ENCODE results near the gene SNAI1.
"Not testable (repeated sequence)": the region's sequence is repeated elsewhere in the genome, so short reads cannot be mapped to it uniquely, and the experiment has no call there.

Gene SNAI1

GRCh38 chr20:49982346-49983122 lies at the start of gene SNAI1:
Gene SNAI1 (plus strand): TSS chr20:49982980. CDS start chr20:49983060, 80 bp downstream.
- DNase-seq, result peak; percentile 86

DNA sequence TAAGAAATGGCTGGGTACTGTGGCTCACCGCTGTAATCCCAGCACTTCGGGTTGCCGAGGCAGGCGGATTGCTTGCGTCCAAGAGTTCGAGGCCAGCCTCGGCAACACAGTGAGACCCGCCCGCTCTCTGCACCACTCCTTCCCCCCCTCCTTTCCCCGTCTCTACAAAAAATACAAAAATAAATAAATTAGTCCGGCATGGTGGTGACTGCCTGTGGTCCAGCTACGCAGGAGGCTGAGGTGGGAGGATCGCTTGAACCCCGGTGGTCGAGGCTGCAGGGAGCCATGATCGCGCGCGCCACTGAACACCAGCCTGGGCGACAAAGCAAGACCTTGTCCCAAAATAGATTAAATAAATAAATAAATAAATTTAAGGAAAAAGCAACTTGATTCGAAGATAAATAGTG lies 47.0 kb upstream of the SNAI1 start:
- no peak for DNase-seq

DNA sequence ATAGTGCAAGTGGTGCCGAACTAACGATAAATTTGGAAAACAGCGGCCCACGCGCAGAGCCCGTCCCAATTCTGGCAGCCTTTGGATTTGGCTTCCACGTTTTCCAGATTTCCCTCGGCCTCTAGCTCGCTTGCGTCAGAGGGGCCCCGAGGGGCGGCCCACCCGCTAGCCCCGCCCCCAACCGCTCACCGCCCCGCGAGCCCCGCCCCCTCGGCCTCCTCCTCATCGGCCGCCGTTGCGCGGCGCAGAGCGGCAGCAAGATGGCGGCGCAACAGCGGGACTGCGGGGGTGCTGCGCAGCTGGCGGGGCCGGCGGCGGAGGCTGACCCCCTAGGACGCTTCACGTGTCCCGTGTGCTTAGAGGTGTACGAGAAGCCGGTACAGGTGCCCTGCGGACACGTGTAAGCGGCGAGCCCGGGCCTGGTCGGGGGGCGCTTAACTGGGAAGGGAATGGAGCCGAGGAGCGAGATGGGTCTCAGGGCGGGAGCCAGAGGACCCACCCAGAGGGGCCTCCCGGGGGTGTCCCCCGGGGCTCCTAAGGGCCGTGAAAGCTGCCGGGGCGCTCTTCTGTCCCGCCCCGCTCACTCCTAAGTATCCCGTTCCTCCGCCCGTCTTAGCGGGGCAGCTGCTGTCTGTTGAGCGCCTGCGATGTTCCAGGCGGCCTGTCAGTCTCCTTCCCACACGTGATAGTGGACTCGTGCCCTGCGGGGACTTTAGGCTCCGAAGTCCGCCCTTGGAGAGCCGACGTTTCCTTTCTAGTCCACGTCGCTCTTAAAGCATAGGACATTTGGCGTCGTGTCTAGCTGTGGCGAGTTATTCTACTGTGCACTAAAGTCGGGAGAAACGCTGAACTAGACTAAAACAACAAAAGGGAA lies 46.4 kb upstream of the SNAI1 start, which contains the start of gene RNF114:
Gene RNF114, plus strand, starts transcription at position 245 of the 874 bp plus-strand sequence. Its CDS starts 16 bp downstream, at position 261.
- DNase-seq, result peak; percentile 86

DNA sequence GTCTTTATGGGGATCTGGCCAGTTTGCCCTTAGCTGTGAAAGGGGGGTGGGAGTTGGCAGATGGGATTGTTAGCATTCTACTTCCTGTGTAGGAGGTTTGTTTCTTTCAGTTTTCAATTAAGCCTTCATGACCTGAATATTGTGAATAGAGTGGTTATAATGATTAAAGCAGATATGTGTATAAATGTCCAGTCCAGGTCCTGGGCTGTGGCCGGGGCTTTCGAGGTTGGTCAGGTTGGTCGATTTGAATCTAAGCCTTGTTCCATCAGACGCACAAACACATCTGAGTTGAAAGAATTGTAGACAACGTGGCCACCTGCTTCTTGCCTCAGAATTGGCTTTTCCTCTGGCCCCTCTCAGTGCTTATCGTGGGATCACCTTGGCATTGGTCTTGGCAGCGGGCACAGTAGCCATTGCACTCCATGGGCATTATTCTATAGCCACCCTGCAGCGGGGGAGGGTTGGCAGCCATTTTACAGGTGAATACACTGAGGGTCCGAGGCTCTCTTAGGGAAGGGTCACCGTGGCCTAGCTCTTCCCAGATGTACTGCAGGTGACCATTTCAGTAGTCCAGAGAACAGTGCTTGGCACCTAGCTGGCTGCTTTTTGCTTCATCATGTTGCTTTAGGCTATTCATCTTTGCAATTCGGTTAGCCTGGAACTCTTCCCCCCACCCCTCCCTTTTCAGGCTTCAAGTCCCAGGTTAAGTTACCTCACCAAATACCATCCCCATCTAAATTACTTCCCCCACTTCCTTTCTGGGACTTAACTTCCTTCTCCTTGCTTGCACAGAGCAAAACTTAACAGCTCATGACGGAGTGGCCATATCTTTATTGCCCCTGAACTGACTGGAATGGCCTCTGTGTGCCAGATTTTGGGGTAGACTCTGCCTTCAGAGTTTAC lies 45.5 kb upstream of the SNAI1 start:
- no peak for DNase-seq

DNA sequence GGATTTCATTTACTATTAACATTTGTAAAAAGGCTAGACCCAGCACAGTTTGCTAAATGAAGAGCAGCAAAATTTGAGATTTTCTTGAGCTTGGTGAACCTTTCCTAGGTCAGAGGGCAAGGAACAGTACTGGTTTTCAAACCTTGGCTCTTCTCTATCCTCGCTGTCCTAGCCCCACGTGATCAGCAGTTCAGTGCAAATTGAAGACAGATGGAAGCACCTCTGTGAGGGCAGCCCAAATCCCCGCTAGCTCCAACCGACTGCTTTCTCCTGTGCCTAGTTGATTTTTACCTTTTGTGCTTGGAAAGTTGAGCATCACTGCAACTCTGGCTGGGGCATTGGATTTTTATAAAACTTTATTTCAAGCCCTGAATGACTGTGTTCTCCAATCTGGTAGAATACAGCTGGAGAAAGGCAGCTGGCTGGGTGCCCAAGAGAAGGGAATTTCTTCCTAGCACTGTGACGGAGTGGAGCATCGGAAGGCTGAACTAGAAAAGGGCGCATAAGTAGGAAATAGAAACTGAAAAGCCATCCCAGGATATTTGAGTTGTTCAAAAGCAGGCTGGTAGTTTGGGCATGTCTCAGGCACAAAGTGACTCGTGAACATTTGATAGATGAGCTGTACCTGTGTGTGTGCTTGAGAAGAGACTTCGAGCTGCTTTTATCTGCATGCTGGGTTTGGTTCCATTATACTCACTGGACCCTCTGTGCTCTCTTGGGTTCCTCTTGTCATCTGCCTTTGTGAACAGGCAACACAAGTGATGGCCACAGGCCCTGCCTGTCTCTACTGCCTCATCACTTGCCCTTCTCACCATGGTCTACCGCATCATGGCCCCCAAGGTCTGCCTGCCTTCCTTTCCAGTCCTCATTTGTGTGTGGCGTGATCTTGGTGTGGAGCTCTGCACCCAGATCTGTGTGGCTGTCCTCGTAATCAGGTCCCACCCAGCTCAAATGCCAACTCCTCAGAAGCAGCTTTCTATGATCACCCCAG lies 44.3 kb upstream of the SNAI1 start:
- DNase-seq, result no peak

GRCh38 chr20:49941456-49941855 lies 41.3 kb upstream of the SNAI1 start:
- no peak for DNase-seq

GRCh38 chr20:49942303-49942702 lies 40.5 kb upstream of the SNAI1 start:
- no peak for DNase-seq

DNA sequence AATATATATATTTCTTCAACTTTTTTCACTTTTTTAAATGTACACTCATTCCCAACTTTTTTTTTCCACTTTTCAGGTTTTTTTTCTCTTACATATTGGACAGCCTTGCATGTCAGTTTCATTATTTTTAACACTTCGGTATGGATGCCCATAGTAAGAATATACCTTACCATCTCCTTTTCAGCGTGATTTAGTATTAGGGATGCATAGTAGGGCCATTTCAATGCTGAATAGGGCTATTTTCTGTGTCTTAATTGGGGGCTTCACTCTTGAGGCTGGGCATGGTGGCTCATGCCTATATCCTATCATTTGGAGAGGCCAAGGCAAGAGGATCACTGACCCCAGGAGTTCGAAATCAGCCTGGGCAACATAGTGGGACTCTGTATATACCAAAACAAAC lies 39.8 kb upstream of the SNAI1 start:
- DNase-seq, result no peak

GRCh38 chr20:49945306-49945700 lies 37.5 kb upstream of the SNAI1 start:
- DNase-seq, result no peak

GRCh38 chr20:49945701-49946477 lies 36.9 kb upstream of the SNAI1 start:
- DNase-seq, result no peak

- no peak for DNase-seq
These were observed 34.6 kb upstream of the SNAI1 start for GRCh38 chr20:49948178-49948577.

GRCh38 chr20:49948809-49949507 lies 33.8 kb upstream of the SNAI1 start:
- no peak for DNase-seq

GRCh38 chr20:49951151-49951550 lies 31.6 kb upstream of the SNAI1 start:
- no peak for DNase-seq

DNA sequence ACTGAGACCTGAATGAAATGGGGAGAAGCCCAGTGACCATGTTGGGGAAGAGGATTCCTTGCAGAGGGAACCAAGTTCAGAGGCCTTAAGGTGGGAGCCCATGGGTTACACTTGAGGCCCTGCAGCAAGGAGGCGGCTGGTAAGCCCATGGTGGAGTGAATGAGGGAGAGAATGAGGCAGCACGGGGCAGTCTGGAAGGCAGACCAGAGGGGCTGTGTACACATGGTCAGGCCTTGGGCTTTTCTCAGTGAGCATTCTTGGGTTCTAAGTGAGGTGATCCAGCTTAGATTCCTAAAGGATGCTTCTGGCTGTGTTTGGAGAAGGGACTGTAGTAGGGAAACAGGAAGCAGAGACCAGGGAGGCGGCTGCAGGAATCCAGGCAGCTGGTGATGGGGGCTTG lies 27.6 kb upstream of the SNAI1 start:
- no peak for DNase-seq

DNA sequence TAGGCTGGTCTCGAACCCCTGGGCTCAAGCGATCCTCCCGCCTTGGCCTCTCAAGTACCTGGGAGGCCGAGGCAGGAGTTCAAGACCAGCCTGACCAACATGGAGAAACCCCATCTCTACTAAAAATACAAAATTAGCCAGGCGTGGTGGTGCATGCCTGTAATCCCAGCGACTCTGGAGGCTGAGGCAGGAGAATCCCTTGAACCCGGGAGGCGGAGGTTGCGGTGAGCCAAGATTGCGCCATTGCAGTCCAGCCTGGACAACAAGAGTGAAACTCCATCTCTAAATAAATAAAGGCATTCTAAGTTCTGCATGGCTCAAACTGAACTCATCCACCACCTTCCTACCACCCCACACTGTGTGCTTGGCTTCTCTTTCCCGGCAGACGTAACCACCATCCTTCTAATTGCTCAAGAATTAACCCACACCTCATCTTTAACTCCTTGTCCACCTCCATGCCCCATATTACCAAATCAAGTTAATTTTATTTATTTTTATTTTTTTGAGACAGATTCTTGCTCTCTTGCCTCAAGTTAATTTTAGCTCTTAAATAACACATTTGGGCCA lies 26.9 kb upstream of the SNAI1 start:
- not testable (repeated sequence) for DNase-seq

DNA sequence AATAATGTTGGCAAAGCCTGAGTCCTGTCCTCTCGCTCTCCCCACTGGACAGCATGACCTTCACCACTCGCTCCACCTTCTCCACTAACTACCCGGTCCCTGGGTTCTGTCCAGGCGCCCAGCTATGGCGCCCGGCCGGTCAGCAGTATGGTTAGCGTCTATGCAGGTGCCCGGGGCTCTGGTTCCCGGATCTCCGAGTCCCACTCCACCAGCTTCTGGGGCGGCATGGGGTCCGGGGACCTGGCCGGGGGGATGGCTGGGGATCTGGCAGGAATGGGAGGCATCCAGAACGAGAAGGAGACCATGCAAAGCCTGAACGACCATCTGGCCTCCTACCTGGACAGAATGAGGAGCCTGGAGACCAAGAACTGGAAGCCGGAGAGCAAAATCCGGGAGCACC lies 26.1 kb upstream of the SNAI1 start:
- DNase-seq, result no peak

DNA sequence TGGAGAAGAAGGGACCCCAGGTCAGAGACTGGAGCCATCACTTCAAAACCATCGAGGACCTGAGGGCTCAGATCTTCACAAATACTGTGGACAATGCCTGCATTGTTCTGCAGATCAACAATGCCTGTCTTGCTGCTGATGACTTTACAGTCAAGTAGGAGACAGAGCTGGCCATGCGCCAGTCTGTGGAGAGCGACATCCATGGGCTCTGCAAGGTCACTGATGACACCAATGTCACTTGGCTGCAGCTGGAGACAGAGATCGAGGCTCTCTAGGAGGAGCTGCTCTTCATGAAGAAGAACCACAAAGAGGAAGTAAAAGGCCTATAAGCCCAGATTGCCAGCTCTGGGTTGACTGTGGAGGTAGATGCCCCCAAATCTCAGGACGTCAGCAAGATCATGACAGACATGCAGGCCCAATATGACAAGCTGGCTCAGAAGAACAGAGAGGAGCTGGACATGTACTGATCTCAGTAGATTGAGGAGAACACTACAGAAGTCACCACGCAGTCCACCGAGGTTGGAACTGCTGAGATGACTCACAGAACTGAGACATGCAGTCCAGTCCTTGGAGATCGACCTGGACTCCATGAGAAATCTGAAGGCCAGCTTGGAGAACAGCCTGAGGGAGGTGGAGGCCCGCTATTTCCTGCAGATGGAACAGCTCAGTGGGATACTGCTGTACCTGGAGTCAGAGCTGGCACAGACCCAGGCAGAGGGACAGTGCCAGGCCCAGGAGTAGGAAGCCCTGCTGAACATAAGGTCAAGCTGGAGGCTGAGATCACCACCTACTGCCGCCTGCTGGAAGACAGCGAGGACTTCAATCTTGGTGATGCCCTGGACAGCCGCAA lies 25.5 kb upstream of the SNAI1 start:
- not testable (repeated sequence) for DNase-seq

- DNase-seq, result no peak
These were observed 21.4 kb upstream of the SNAI1 start for GRCh38 chr20:49961413-49961812.
